HG03103 (cell line): ENCODE results near the gene MSI2.

Experiments
- ATAC-seq: cut with Tn5 transposase; IDR thresholded peaks from one replicate; pipeline ENCODE4 v1.9.1; 2021; ENCODE audit warnings: low read depth; ENCODE audit not compliant: unreplicated experiment

MSI2 gene

GRCh38 chr17:57338257-57338914, 82.1 kb downstream of the MSI2 start:
- ATAC-seq, result peak; percentile 59

- no peak for ATAC-seq
These were observed 84.0 kb downstream of the MSI2 start for GRCh38 chr17:57340160-57340981.

GRCh38 chr17:57341611-57342540, 85.6 kb downstream of the MSI2 start:
- no peak for ATAC-seq

GRCh38 chr17:57342963-57343589, 86.8 kb downstream of the MSI2 start:
- no peak for ATAC-seq

- ATAC-seq, result no peak
These were observed 87.4 kb downstream of the MSI2 start for GRCh38 chr17:57343717-57344116.

GRCh38 chr17:57344261-57344660, 87.9 kb downstream of the MSI2 start:
- ATAC-seq, result no peak

GRCh38 chr17:57349541-57350247, 93.4 kb downstream of the MSI2 start:
- ATAC-seq, result no peak

GRCh38 chr17:57350266-57350665, 93.9 kb downstream of the MSI2 start:
- ATAC-seq, result no peak

GRCh38 chr17:57352665-57353175, 96.4 kb downstream of the MSI2 start:
- no peak for ATAC-seq

GRCh38 chr17:57354673-57355072, 98.3 kb downstream of the MSI2 start:
- no peak for ATAC-seq

GRCh38 chr17:57355090-57355859, 99.0 kb downstream of the MSI2 start:
- ATAC-seq, result no peak

- no peak for ATAC-seq
These were observed 99.9 kb downstream of the MSI2 start for GRCh38 chr17:57356153-57356718.

GRCh38 chr17:57356719-57357391, 100.5 kb downstream of the MSI2 start:
- peak; percentile 43 for ATAC-seq

GRCh38 chr17:57357392-57357784, 101.1 kb downstream of the MSI2 start:
- ATAC-seq, result no peak

GRCh38 chr17:57357830-57358430, 101.6 kb downstream of the MSI2 start:
- ATAC-seq, result peak; percentile 45

- ATAC-seq, result no peak
These were observed 103.9 kb downstream of the MSI2 start for GRCh38 chr17:57360266-57360665.

GRCh38 chr17:57362797-57363556, 106.7 kb downstream of the MSI2 start:
- no peak for ATAC-seq
